NCI-H2196 (cell line): ENCODE data around the gene ACSS1.

Experiments used
- DNase-seq: peaks from one replicate; lab custom pipeline; 2025; ENCODE audit not compliant: unreplicated experiment; lab: John Stamatoyannopoulos, UW

ACSS1 gene

GRCh38 chr20:25032478-25033264 is 25.3 kb downstream of the ACSS1 start:
- no peak for DNase-seq

- no peak for DNase-seq
Measured at GRCh38 chr20:25032065-25032477, 25.9 kb downstream of the ACSS1 start.

DNA sequence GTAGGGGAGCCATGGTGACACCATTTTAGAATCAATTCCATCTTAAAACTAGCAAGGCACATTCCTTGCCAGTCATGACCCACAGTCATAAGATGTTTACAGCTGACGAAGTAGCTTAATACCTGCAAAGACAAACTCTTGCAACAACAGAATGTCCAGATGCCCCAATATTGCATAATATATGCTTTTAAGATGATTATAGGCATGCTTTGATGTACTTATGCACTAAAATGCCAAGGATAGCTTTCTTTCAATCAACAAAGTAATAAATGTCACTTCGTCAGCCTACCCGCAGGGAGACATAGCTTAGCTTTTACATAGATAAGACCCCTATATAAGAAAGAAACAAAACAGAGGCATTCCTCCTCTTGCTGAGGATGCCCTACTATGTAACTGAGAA is 26.7 kb downstream of the ACSS1 start:
- DNase-seq: no peak

DNA sequence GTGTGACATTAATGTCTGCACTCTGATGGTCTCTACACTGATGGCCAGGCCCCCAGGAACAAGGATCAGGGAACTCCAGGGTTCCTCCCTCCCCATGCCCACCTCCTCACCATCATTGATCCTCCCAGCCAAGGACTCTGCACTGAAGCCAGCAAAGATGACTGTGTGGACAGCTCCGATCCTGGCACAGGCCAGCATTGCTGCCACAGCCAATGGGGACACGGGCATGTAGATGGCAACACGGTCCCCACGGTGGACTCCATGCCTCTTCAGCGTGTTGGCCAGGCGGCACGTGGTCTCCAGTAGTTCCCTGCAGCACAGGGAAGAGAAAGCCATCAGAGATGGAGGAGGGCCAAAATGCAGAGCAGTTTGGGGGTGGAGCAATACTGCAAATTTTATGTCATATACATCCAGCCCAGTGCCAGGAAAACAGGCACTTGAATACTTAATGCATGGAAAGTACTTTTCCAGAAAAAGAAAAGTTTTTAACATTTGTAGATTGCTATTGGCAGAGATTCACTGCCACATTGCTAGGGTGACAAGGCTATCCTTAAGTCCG is 27.2 kb downstream of the ACSS1 start:
- DNase-seq: no peak

DNA sequence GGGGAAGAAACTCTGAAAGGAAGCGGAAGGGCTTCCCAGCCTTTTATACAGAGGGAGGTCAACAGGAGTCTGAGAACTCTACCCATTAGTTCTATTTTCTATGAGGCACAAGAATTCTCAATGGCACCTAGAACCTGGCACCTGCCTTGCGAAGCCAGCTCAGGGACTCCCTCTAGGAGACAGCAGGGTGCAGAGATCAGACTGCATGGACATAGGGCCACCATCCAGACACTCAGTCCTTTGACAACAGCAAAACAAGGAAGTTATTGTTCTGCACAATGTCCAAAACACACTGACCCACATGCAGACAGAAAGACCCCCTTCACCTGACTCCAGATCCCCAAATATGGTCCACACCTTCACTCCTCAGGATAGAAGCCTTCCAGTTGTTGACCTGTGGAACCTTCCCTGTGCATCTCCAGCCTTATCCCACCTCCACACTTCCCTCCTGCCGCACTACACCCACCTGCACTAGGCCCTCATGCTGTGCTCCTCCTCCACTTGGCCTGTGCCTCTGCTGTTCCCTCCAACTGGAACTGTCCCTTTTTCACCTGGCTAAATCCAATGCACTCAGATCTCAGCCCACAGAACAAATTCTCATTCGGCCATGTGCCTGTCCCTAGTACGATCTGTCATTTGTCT is 27.8 kb downstream of the ACSS1 start:
- DNase-seq: no peak

- DNase-seq: no peak
Measured at GRCh38 chr20:25025986-25026605, 31.8 kb downstream of the ACSS1 start.

DNA sequence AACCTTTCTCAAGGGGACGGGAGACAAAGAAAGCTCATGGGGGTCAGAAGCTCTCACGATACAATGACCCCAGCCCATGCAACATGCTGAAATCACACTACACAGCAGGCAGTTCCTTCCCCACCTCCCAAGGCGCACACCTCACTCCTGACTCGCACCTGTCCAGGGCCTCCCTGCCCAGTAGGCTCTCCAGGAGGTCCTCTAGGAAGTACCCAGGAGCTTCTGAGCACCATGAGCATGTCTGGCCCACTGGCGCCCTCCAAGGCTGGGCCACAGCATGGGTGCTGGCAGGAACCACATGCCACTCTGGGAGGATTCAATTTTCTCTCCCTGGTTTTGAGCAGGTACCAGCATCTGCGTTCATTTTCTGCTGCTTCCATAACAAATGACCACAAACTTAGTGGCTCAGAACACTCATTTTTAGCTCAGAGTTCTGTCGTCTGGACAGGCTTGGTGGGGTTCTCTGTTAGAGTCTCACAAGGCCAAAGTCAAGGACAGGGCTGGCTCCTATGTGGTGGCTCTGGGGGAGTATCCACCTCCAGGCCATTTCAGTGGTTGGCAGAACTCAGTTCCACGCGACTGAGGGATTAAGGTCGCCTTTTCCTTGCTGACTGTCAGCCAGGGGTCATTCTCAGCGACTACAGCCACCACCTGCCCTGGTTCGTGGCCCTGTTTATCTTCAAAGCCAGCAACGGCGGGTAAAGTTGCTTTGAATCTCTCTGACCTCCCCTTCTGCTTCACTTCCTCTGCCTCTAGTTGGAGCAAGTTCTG is 32.7 kb downstream of the ACSS1 start:
- no peak for DNase-seq

- no peak for DNase-seq
Measured at GRCh38 chr20:25024171-25024570, 33.8 kb downstream of the ACSS1 start.

DNA sequence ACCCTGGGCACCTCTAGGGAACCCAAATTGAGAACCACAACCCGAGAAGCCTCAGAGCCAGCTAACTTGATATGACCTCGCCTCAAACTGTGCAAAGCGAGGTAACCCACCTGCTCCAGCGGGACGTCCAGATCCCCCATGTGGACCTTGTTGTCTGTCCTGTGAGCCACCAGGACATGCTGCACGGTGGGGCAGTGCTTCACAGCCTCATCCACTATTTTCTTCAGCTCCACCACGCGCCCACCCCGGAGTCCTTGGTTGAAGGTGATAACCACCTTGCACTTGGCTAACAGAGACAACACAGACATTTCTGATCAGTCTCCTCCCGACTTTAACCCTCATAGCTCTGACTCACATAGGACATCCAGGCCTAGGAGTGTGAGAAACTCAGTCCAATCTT is 34.6 kb downstream of the ACSS1 start:
- no peak for DNase-seq

DNA sequence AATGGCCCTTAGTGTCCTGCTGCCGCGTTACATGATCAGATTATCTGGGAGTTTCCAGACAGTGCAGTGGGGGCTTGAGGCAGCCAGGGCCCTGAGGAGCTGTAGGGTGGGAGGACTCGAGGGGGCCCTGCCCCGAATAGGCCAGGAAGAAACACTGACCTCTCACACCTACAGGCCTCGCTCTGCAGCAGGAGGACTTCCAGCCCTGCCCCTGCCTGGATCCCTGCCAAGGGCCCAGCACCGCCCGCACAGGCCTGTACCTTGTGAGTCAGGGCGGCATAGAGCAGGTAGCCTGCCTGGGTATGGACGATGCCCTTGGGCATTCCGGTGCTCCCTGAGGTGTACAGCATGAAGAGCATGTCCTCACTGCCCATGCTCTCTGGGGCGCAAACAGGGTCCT is 35.3 kb downstream of the ACSS1 start:
- DNase-seq: no peak

- no peak for DNase-seq
Measured at GRCh38 chr20:25021336-25021735, 36.6 kb downstream of the ACSS1 start.

DNA sequence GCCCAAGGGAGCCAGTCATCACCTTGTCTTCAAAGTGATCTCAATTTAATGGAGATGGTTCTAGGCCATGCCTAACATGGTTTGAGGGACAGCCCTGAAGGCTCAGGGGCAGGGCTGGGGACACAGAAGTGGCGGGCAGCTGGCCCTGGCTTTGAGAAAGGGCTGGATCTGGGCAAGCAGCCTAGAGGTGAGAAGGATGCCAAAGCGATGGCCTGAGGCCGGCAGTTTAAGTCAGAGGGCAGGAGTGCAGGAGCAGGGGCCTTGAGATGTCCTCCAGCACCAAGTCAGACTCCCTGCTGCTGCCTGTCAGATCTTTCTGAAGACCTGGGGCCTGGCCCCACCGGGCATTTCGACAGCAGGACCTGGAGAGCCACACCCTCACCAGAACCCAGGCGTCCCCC is 37.0 kb downstream of the ACSS1 start:
- no peak for DNase-seq

GRCh38 chr20:25020345-25020744 is 37.6 kb downstream of the ACSS1 start:
- no peak for DNase-seq

DNA sequence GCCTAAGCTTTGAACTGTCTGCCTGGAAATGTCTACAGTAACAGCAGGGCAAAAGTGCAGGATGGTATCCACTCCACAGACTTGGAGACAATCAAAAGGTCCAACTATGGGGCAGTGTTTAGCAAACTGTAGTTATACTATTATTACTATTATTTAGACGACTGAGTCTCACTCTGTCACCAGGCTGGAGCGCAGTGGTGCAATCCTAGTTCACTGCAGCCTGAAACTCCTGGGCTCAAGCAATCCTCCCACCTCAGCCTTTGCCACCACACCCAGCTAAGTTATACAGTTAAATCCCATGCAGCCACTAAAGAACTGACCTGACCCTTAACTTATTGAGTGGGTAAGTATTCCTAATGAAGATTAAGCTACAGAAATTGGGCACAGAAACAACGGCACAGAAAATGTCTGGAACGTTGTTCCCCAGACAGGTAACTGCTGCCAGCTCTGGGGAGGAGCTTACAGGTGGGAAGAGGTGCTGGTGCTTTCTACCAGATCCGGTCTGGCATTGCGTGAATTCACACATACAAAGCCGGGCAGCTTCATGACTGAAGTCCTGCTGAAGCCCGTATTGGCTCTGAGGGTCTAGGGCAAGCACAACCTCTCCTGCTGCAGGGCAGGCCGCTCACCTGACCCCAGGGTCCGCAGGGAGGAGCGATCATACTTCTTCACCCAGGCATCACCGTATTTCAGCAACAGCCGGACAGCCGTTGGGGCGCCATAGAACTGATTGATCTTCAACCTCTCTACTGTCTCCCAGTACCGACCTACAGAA is 38.4 kb downstream of the ACSS1 start:
- DNase-seq: no peak

- no peak for DNase-seq
Measured at GRCh38 chr20:25018841-25019240, 39.1 kb downstream of the ACSS1 start.

DNA sequence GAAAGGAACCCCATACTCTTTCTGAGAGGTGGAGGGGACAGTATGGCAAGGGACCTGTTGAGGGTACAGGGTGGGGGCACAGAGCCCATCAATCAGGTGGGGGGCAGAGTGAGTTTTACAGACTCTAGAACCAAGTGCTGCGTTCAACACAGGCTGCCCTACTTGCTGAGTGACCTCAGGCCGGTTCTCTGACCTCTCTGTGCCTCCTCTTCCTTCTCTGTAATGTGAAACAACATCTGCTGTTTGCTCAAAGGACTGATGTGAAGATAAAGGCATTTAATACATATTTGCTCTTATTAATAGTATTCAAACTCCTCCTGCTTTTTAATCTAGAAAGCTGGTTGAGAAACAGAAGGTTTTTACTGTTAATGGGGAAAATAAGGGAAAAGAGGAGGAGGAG is 39.5 kb downstream of the ACSS1 start:
- no peak for DNase-seq

DNA sequence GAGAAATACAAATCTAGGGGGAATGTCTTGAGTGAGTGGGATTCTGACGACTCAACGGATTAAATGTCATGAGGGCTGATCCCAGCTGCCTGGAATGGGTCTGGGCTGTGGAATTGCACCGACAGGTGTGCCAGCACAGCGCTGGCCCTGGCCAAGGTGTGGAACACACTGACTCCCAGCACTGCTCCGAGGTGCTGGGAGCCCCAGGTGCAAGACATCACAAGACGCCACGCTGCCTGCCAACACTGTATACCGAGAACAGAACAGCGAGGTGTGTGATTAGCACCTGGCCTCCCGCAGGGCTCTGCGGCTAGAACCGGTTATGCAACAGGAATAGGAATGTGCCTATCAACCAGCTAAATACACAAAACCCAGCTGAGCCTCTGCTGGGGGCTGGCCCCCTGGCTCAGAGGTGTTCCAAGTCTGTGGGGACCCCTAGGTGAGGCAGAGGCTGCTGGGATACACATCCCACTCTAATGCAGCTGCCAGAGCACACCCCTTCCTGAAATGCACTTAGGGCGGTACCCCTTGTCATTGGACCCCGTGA is 40.6 kb downstream of the ACSS1 start:
- peak; percentile 88 for DNase-seq

GRCh38 chr20:25016471-25016870 is 41.5 kb downstream of the ACSS1 start:
- no peak for DNase-seq

- no peak for DNase-seq
Measured at GRCh38 chr20:25015986-25016385, 42.0 kb downstream of the ACSS1 start.

GRCh38 chr20:25014816-25015215 is 43.1 kb downstream of the ACSS1 start:
- DNase-seq: no peak
